ENCODE data around the gene CASP9. TPM values are rescaled to one million over a fixed set of nuclear protein-coding genes. Genes with fewer than 3 reads are reported as not detected.

Gene CASP9
- total and polyA plus RNA-seq, 2 donors (not counting 1 experiment from before 2014, with no cell fraction given), result 5.6 to 6.4 TPM

GRCh38 chr1:15479654-15480347 is 44.2 kb downstream of the CASP9 start:
- no peak overlapping the region for H2AFZ ChIP-seq (ENCODE audit: low read length)
- no peaks in the 10 kb centered on the region for H3K9me3 ChIP-seq (ENCODE audit: control insufficient read depth, insufficient read depth, low read depth, low read length)
- no peak for TF ChIP-seq EZH2 (IDR thresholded peaks at IDR 0.05; ENCODE audit: low read length, missing control alignments)
- H3K27me3 ChIP-seq (ENCODE audit: control insufficient read depth, insufficient read depth, low read length), result no peaks in the 10 kb centered on the region
- no peak overlapping the region for H3K4me3 ChIP-seq (replicated peaks in 1 of 4; ENCODE audit: control extremely low read depth in 1 of 4, insufficient read depth in 1 of 4, low read depth in 3 of 4, low read length in 4 of 4)
- DNase-seq (ENCODE audit: low read depth in 2 of 2), result no peak
- H4K20me1 ChIP-seq (ENCODE audit: control insufficient read depth, extremely low read depth, insufficient read depth, low read length), result no peaks in the 10 kb centered on the region
- H3K4me1 ChIP-seq (ENCODE audit: control insufficient read depth, extremely low read depth, insufficient read depth, low read length), result no peaks in the 10 kb centered on the region
- no peak overlapping the region for H3K9ac ChIP-seq (ENCODE audit: insufficient read depth, low read length)
- H3K4me2 ChIP-seq (ENCODE audit: extremely low read depth, insufficient read depth, low read length), result no peak overlapping the region
- H3K79me2 ChIP-seq (ENCODE audit: control insufficient read depth, insufficient read depth, low read length), result no peaks in the 10 kb centered on the region
- no peaks in the 10 kb centered on the region for H3K36me3 ChIP-seq (ENCODE audit: control insufficient read depth, insufficient read depth, low read length)
- H3K27ac ChIP-seq (ENCODE audit: insufficient read depth, low read length), result no peak overlapping the region

- H3K9me3 ChIP-seq (ENCODE audit: control insufficient read depth, insufficient read depth, low read depth, low read length), result no peaks in the 10 kb centered on the region
- H3K79me2 ChIP-seq (ENCODE audit: control insufficient read depth, insufficient read depth, low read length), result no peaks in the 10 kb centered on the region
- H2AFZ ChIP-seq (ENCODE audit: low read length), result no peak overlapping the region
- H3K4me3 ChIP-seq (replicated peaks in 1 of 4; ENCODE audit: control extremely low read depth in 1 of 4, insufficient read depth in 1 of 4, low read depth in 3 of 4, low read length in 4 of 4), result no peak overlapping the region
- no peak overlapping the region for H3K9ac ChIP-seq (ENCODE audit: insufficient read depth, low read length)
- H3K4me1 ChIP-seq (ENCODE audit: control insufficient read depth, extremely low read depth, insufficient read depth, low read length), result no peaks in the 10 kb centered on the region
- no peaks in the 10 kb centered on the region for H3K27me3 ChIP-seq (ENCODE audit: control insufficient read depth, insufficient read depth, low read length)
- H3K36me3 ChIP-seq (ENCODE audit: control insufficient read depth, insufficient read depth, low read length), result no peaks in the 10 kb centered on the region
- no peak for TF ChIP-seq EZH2 (IDR thresholded peaks at IDR 0.05; ENCODE audit: low read length, missing control alignments)
- no peak for TF ChIP-seq CTCF (conservative IDR thresholded peaks at IDR 0.05 in 1 of 2, IDR thresholded peaks at IDR 0.05 in 1 of 2; ENCODE audit: low read depth in 1 of 2, low read length in 2 of 2)
- H3K27ac ChIP-seq (ENCODE audit: insufficient read depth, low read length), result no peak overlapping the region
- H4K20me1 ChIP-seq (ENCODE audit: control insufficient read depth, extremely low read depth, insufficient read depth, low read length), result no peaks in the 10 kb centered on the region
- peak in 1 of 2 donors; percentile 18 for DNase-seq (ENCODE audit: low read depth in 2 of 2)
- no peak overlapping the region for H3K4me2 ChIP-seq (ENCODE audit: extremely low read depth, insufficient read depth, low read length)
Observed at GRCh38 chr1:15477646-15478212, 46.3 kb downstream of the CASP9 start.

- DNase-seq (ENCODE audit: low read depth in 2 of 2), result no peak
- Histone ChIP-seq H3K4me2 (ENCODE audit: extremely low read depth, insufficient read depth, low read length) (no peak overlapping the region), H3K27me3 (ENCODE audit: control insufficient read depth, insufficient read depth, low read length) (no peaks in the 10 kb centered on the region), H3K4me1 (ENCODE audit: control insufficient read depth, extremely low read depth, insufficient read depth, low read length) (no peaks in the 10 kb centered on the region), H3K9me3 (ENCODE audit: control insufficient read depth, insufficient read depth, low read depth, low read length) (no peaks in the 10 kb centered on the region), H2AFZ (ENCODE audit: low read length) (no peak overlapping the region), H3K9ac (ENCODE audit: insufficient read depth, low read length) (no peak overlapping the region), H4K20me1 (ENCODE audit: control insufficient read depth, extremely low read depth, insufficient read depth, low read length) (no peaks in the 10 kb centered on the region), H3K36me3 (ENCODE audit: control insufficient read depth, insufficient read depth, low read length) (no peaks in the 10 kb centered on the region), H3K4me3 (replicated peaks in 1 of 4; ENCODE audit: control extremely low read depth in 1 of 4, insufficient read depth in 1 of 4, low read depth in 3 of 4, low read length in 4 of 4) (no peak overlapping the region), H3K27ac (ENCODE audit: insufficient read depth, low read length) (no peak overlapping the region), H3K79me2 (ENCODE audit: control insufficient read depth, insufficient read depth, low read length) (no peaks in the 10 kb centered on the region)
- TF ChIP-seq EZH2 (IDR thresholded peaks at IDR 0.05; ENCODE audit: low read length, missing control alignments), result no peak
Observed at GRCh38 chr1:15476927-15477326, 47.1 kb downstream of the CASP9 start.

- Histone ChIP-seq H4K20me1 (ENCODE audit: control insufficient read depth, extremely low read depth, insufficient read depth, low read length) (no peaks in the 10 kb centered on the region), H2AFZ (ENCODE audit: low read length) (no peak within 1 kb of the TSS), H3K4me3 (replicated peaks in 1 of 4; ENCODE audit: control extremely low read depth in 1 of 4, insufficient read depth in 1 of 4, low read depth in 3 of 4, low read length in 4 of 4) (no peak within 1 kb of the TSS), H3K4me2 (ENCODE audit: extremely low read depth, insufficient read depth, low read length) (no peak within 1 kb of the TSS), H3K36me3 (ENCODE audit: control insufficient read depth, insufficient read depth, low read length) (no peaks in the 10 kb centered on the region), H3K9ac (ENCODE audit: insufficient read depth, low read length) (no peak within 1 kb of the TSS), H3K27me3 (ENCODE audit: control insufficient read depth, insufficient read depth, low read length) (no peaks in the 10 kb centered on the region), H3K4me1 (ENCODE audit: control insufficient read depth, extremely low read depth, insufficient read depth, low read length) (no peaks in the 10 kb centered on the region), H3K9me3 (ENCODE audit: control insufficient read depth, insufficient read depth, low read depth, low read length) (no peaks in the 10 kb centered on the region), H3K79me2 (ENCODE audit: control insufficient read depth, insufficient read depth, low read length) (no peaks in the 10 kb centered on the region), H3K27ac (ENCODE audit: insufficient read depth, low read length) (no peak within 1 kb of the TSS)
- no peak for TF ChIP-seq CTCF (conservative IDR thresholded peaks at IDR 0.05 in 1 of 2, IDR thresholded peaks at IDR 0.05 in 1 of 2; ENCODE audit: low read depth in 1 of 2, low read length in 2 of 2)
- DNase-seq (ENCODE audit: low read depth in 2 of 2), result no peak
Observed at GRCh38 chr1:15475752-15476314, 48.2 kb downstream of the CASP9 start, which contains the start of gene CELA2B. Gene CELA2B, plus strand, starts transcription at chr1:15476104. Its CDS starts 22 bp downstream, at chr1:15476126.
